ENCODE measurements around the gene DCPS.

DNA sequence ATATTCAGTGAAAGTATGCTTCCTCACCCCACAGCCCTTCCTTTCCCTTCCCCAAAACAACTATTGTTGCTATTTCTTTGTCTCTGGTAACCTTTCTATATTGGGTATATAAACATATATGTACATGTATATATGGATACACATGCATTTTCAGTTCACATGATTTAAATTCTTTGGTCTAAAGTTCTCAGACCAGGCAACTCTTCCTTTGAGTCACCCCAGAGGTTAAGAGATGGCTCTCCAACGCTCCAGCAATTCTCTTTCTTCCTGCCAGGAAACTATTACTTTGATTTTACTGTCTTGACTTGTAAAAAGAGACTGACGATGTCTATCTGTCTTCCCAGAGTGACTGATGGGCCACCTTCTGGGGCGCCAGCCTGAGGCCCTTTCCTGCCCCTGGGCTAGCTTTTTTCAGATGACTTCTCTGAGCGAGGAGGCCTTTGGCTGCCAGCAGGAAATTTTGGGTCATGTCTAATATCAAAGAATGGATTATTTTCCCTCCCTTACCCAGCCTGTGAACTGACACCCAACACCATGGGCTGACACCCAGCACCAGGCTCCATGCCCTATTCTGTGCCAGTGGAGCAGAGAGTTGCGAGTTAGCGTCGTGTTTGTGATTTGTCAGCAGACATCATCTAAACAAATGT is 37.2 kb downstream of the DCPS start:
- TF ChIP-seq CTCF (IDR thresholded peaks at IDR 0.05) (no peak), POLR2A (IDR thresholded peaks at IDR 0.05) (no peak)
